HL-60 (cell line): Measurements from ENCODE around the gene PHF21B.

ENCODE experiments used
- POLR2AphosphoS5 ChIP-seq: IDR thresholded peaks from 2 replicates; pipeline ENCODE4 v1.6.1; 2012; ENCODE audit warnings: low read depth
- TF ChIP-seq, protein P1 (sequence below): IDR thresholded peaks from one replicate; pipeline ENCODE4 v1.5.1; 2011; ENCODE audit warnings: low read length, control low read depth, inconsistent platforms; ENCODE audit not compliant: insufficient read depth
- TF ChIP-seq, protein P2 (sequence below): IDR thresholded peaks from 2 replicates; pipeline ENCODE4 v1.6.1; 2012; ENCODE audit warnings: low read depth; ENCODE audit not compliant: insufficient replicate concordance

DNA sequence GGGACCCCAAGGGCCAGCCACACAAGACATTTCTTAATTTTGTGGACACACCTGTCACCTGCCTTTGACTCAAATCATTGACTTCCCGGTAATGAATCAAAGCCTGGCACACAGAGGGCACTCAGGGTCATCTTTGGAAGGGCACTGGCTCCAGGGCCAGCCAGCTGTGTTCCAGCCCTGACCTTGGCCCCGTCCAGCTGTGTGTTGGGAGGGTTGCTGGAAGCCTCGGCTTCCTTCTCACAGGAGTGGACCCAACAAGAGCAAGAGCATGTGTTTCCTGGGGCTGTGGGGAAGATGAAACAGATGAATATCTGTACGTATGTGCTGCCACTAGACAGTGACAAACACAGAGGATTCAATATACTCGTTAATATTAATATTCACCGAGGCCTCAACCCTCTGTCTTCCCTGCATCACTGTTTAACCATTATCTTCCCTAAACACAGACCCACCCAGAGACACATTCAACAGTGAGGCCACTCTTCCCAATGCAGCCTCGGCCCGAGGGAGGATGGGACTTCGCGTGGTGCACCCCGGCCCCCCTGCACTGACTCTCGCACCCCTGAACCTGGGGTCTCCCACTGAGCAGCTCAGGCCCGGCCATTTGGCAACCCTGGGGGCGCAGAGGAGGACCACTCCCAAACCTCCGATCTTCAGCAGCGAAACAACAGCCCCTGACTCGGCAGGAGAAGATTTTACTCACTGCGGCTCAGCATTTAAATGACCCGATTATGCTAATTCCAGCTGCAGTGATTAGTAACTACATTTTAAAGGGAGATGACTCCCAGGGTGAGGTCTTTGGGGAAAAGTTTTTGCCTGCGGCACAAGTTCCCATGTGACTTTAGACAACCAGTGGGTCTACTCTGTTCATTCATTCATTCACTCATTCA is 45.7 kb downstream of the PHF21B start:
- TF ChIP-seq, protein P1, sequence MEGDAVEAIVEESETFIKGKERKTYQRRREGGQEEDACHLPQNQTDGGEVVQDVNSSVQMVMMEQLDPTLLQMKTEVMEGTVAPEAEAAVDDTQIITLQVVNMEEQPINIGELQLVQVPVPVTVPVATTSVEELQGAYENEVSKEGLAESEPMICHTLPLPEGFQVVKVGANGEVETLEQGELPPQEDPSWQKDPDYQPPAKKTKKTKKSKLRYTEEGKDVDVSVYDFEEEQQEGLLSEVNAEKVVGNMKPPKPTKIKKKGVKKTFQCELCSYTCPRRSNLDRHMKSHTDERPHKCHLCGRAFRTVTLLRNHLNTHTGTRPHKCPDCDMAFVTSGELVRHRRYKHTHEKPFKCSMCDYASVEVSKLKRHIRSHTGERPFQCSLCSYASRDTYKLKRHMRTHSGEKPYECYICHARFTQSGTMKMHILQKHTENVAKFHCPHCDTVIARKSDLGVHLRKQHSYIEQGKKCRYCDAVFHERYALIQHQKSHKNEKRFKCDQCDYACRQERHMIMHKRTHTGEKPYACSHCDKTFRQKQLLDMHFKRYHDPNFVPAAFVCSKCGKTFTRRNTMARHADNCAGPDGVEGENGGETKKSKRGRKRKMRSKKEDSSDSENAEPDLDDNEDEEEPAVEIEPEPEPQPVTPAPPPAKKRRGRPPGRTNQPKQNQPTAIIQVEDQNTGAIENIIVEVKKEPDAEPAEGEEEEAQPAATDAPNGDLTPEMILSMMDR: no peak
- no peak for TF ChIP-seq POLR2AphosphoS5
- TF ChIP-seq, protein P2, sequence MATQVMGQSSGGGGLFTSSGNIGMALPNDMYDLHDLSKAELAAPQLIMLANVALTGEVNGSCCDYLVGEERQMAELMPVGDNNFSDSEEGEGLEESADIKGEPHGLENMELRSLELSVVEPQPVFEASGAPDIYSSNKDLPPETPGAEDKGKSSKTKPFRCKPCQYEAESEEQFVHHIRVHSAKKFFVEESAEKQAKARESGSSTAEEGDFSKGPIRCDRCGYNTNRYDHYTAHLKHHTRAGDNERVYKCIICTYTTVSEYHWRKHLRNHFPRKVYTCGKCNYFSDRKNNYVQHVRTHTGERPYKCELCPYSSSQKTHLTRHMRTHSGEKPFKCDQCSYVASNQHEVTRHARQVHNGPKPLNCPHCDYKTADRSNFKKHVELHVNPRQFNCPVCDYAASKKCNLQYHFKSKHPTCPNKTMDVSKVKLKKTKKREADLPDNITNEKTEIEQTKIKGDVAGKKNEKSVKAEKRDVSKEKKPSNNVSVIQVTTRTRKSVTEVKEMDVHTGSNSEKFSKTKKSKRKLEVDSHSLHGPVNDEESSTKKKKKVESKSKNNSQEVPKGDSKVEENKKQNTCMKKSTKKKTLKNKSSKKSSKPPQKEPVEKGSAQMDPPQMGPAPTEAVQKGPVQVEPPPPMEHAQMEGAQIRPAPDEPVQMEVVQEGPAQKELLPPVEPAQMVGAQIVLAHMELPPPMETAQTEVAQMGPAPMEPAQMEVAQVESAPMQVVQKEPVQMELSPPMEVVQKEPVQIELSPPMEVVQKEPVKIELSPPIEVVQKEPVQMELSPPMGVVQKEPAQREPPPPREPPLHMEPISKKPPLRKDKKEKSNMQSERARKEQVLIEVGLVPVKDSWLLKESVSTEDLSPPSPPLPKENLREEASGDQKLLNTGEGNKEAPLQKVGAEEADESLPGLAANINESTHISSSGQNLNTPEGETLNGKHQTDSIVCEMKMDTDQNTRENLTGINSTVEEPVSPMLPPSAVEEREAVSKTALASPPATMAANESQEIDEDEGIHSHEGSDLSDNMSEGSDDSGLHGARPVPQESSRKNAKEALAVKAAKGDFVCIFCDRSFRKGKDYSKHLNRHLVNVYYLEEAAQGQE: no peak
